Measurements from ENCODE around the gene ACE2. TPM values are rescaled to one million over a fixed set of nuclear protein-coding genes. Genes with fewer than 3 reads are reported as not detected.
A peak's percentile ranks its signal among the peaks of the same experiment; 100 is the strongest.

ACE2 gene
- total RNA-seq, 1 experiment from 2014 or later: not detected

GRCh38 chrX:15646543-15646942, 45.8 kb upstream of the ACE2 start:
- H3K9ac ChIP-seq (ENCODE audit: extremely low read depth, insufficient read length, low read length): no peak overlapping the region
- H3K27me3 ChIP-seq (ENCODE audit: insufficient read depth, low read length): no peaks in the 10 kb centered on the region
- no peak overlapping the region for H4K8ac ChIP-seq (replicated peaks; ENCODE audit: insufficient read length, low read depth, low read length)
- Mint-ChIP-seq H3K27ac (no peak overlapping the region), H3K9me3 (no peaks in the 10 kb centered on the region), H3K36me3 (ENCODE audit: insufficient read depth in 1 of 3, low read depth in 3 of 3) (no peaks in the 10 kb centered on the region), H3K4me3 (no peak overlapping the region), H3K27me3 (ENCODE audit: low read depth) (no peaks in the 10 kb centered on the region), H3K4me1 (peaks cover 5% of the 10 kb centered on the region in 2 experiments)
- no peak overlapping the region for H3K27ac ChIP-seq (ENCODE audit: insufficient read length, low read depth, low read length)
- no peaks in the 10 kb centered on the region for H3K9me3 ChIP-seq (ENCODE audit: control insufficient read depth, low read depth, low read length)
- H3K4me2 ChIP-seq (ENCODE audit: insufficient read depth, insufficient read length, low read length): no peak overlapping the region
- no peaks in the 10 kb centered on the region for H3K79me2 ChIP-seq (ENCODE audit: insufficient read depth, low read length)
- H3K14ac ChIP-seq (ENCODE audit: insufficient read depth, low read length): no peak overlapping the region
- no peaks in the 10 kb centered on the region for H3K23me2 ChIP-seq (ENCODE audit: insufficient read length, low read depth, low read length, poor library complexity, severe bottlenecking)
- no peak overlapping the region for H3K4ac ChIP-seq (ENCODE audit: low read depth, low read length)
- no peak overlapping the region for H4K5ac ChIP-seq (ENCODE audit: insufficient read length, low read depth, low read length)
- no CpG with 5 or more reads among the region's 27 CpGs for WGBS (ENCODE audit: extremely low coverage, insufficient read length, low lambda C conversion rate)
- DNase-seq: peak; percentile 34
- H3K4me1 ChIP-seq (ENCODE audit: insufficient read depth, low read length): no peaks in the 10 kb centered on the region
- no peak overlapping the region for H3T11ph ChIP-seq (ENCODE audit: low read length)
- H2BK120ac ChIP-seq (ENCODE audit: low read depth, low read length, poor library complexity, severe bottlenecking): no peak overlapping the region
- no peak overlapping the region for H2BK20ac ChIP-seq (ENCODE audit: low read depth, low read length, poor library complexity, severe bottlenecking)
- H3K18ac ChIP-seq (ENCODE audit: insufficient read length, low read depth, low read length): no peak overlapping the region
- no peak overlapping the region for H2AK5ac ChIP-seq (ENCODE audit: insufficient read length, low read length)
- H3K79me1 ChIP-seq (ENCODE audit: insufficient read depth, low read depth, low read length, poor library complexity, severe bottlenecking): no peaks in the 10 kb centered on the region
- no peak overlapping the region for H4K91ac ChIP-seq (ENCODE audit: insufficient read length, low read depth, low read length)
- no peak overlapping the region for H2BK5ac ChIP-seq (ENCODE audit: insufficient read length, low read length)
- no peak overlapping the region for H2BK12ac ChIP-seq (ENCODE audit: insufficient read length, low read depth, low read length)
- H3K23ac ChIP-seq (ENCODE audit: insufficient read length, low read depth, low read length): no peak overlapping the region
- TF ChIP-seq, protein P1, sequence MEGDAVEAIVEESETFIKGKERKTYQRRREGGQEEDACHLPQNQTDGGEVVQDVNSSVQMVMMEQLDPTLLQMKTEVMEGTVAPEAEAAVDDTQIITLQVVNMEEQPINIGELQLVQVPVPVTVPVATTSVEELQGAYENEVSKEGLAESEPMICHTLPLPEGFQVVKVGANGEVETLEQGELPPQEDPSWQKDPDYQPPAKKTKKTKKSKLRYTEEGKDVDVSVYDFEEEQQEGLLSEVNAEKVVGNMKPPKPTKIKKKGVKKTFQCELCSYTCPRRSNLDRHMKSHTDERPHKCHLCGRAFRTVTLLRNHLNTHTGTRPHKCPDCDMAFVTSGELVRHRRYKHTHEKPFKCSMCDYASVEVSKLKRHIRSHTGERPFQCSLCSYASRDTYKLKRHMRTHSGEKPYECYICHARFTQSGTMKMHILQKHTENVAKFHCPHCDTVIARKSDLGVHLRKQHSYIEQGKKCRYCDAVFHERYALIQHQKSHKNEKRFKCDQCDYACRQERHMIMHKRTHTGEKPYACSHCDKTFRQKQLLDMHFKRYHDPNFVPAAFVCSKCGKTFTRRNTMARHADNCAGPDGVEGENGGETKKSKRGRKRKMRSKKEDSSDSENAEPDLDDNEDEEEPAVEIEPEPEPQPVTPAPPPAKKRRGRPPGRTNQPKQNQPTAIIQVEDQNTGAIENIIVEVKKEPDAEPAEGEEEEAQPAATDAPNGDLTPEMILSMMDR (conservative IDR thresholded peaks at IDR 0.05): no peak
- no peaks in the 10 kb centered on the region for H4K20me1 ChIP-seq (ENCODE audit: control insufficient read depth, insufficient read depth, insufficient read length)
- H3K56ac ChIP-seq (ENCODE audit: insufficient read length, low read depth, low read length): no peak overlapping the region
- H2BK15ac ChIP-seq (ENCODE audit: low read depth, low read length): no peak overlapping the region
- H2AFZ ChIP-seq (ENCODE audit: low read length): no peak overlapping the region

All from H9 (cell line).